ENCODE measurements around the gene RAP1GAP.

DNA sequence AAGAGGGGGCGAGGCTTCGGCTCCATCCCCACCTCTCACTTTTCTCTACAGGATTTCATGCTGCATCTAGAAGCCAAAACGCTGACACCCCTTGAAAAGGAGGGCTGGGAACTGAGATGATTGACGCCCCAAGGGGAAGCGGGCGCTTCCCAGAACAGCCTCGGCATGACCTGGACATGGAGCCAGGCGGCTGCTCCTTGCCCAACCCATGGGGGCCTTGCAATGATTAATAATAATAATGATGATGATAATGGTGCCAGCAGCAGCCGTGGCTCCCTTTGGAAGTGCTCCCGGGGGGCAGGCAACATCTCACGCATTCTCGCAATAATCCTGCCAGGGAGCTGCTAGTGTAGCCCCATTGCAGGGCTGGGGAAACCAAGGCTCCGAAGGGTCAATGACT lies 78.2 kb downstream of the RAP1GAP start:
- TF ChIP-seq, protein P1, sequence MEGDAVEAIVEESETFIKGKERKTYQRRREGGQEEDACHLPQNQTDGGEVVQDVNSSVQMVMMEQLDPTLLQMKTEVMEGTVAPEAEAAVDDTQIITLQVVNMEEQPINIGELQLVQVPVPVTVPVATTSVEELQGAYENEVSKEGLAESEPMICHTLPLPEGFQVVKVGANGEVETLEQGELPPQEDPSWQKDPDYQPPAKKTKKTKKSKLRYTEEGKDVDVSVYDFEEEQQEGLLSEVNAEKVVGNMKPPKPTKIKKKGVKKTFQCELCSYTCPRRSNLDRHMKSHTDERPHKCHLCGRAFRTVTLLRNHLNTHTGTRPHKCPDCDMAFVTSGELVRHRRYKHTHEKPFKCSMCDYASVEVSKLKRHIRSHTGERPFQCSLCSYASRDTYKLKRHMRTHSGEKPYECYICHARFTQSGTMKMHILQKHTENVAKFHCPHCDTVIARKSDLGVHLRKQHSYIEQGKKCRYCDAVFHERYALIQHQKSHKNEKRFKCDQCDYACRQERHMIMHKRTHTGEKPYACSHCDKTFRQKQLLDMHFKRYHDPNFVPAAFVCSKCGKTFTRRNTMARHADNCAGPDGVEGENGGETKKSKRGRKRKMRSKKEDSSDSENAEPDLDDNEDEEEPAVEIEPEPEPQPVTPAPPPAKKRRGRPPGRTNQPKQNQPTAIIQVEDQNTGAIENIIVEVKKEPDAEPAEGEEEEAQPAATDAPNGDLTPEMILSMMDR (IDR thresholded peaks at IDR 0.05), result no peak
- TF ChIP-seq EZH2 (IDR thresholded peaks at IDR 0.05), result no peak
